ENCODE measurements around the gene CGN.
"Not testable (repeated sequence)": the region's sequence is repeated elsewhere in the genome, so short reads cannot be mapped to it uniquely, and the experiment has no call there.

CGN gene

GRCh38 chr1:151515265-151515664, 4.1 kb downstream of the CGN start:
- Mint-ChIP-seq H3K4me3 (no peak overlapping the region), H3K27me3 (no peaks in the 10 kb centered on the region), H3K27ac (ENCODE audit: low read depth) (no peak overlapping the region), H3K36me3 (ENCODE audit: insufficient read depth) (peaks cover 3% of the 10 kb centered on the region), H3K4me1 (peaks cover 14% of the 10 kb centered on the region), H3K9me3 (no peaks in the 10 kb centered on the region)
- DNase-seq (ENCODE audit: low spot score in 2 of 2) (no peak), ATAC-seq (replicated peaks; ENCODE audit: extremely low read depth, poor library complexity, severe bottlenecking) (no peak)

- no peak for DNase-seq (ENCODE audit: low spot score in 2 of 2)
- no peak overlapping the region for H3K27ac Mint-ChIP-seq (ENCODE audit: low read depth)
- peaks cover 8% of the 10 kb centered on the region for H3K4me1 Mint-ChIP-seq
Observed at GRCh38 chr1:151516031-151516511, 4.9 kb downstream of the CGN start.

GRCh38 chr1:151518431-151518830, 7.2 kb downstream of the CGN start:
- H3K27me3 Mint-ChIP-seq: no peaks in the 10 kb centered on the region
- H3K36me3 Mint-ChIP-seq (ENCODE audit: insufficient read depth): no peaks in the 10 kb centered on the region
- ATAC-seq (replicated peaks; ENCODE audit: extremely low read depth, poor library complexity, severe bottlenecking): no peak
- no peaks in the 10 kb centered on the region for H3K9me3 Mint-ChIP-seq
- no peak for DNase-seq (ENCODE audit: low spot score in 2 of 2)
- H3K27ac Mint-ChIP-seq (ENCODE audit: low read depth): no peak overlapping the region
- no peak overlapping the region for H3K4me3 Mint-ChIP-seq
- H3K4me1 Mint-ChIP-seq: peaks cover 6% of the 10 kb centered on the region

More at GRCh38 chr1:151516031-151516511, 4.9 kb downstream of the CGN start:
- no peaks in the 10 kb centered on the region for H3K36me3 Mint-ChIP-seq (ENCODE audit: insufficient read depth)
- no peak for ATAC-seq (replicated peaks; ENCODE audit: extremely low read depth, poor library complexity, severe bottlenecking)
- no peaks in the 10 kb centered on the region for H3K27me3 Mint-ChIP-seq
- no peaks in the 10 kb centered on the region for H3K9me3 Mint-ChIP-seq
- no peak overlapping the region for H3K4me3 Mint-ChIP-seq

GRCh38 chr1:151518936-151519335, 7.7 kb downstream of the CGN start:
- no peaks in the 10 kb centered on the region for H3K9me3 Mint-ChIP-seq
- peaks cover under 1% of the 10 kb centered on the region for H3K4me1 Mint-ChIP-seq
- H3K27me3 Mint-ChIP-seq: no peaks in the 10 kb centered on the region
- no peak for ATAC-seq (replicated peaks; ENCODE audit: extremely low read depth, poor library complexity, severe bottlenecking)
- DNase-seq (ENCODE audit: low spot score in 2 of 2): no peak
- H3K36me3 Mint-ChIP-seq (ENCODE audit: insufficient read depth): no peaks in the 10 kb centered on the region
- no peak overlapping the region for H3K27ac Mint-ChIP-seq (ENCODE audit: low read depth)
- no peak overlapping the region for H3K4me3 Mint-ChIP-seq

- no peaks in the 10 kb centered on the region for H3K9me3 Mint-ChIP-seq
- no peaks in the 10 kb centered on the region for H3K36me3 Mint-ChIP-seq (ENCODE audit: insufficient read depth)
- H3K4me3 Mint-ChIP-seq: no peak overlapping the region
- no peak overlapping the region for H3K27ac Mint-ChIP-seq (ENCODE audit: low read depth)
- no peak for ATAC-seq (replicated peaks; ENCODE audit: extremely low read depth, poor library complexity, severe bottlenecking)
- DNase-seq (ENCODE audit: low spot score in 2 of 2): no peak
- no peaks in the 10 kb centered on the region for H3K4me1 Mint-ChIP-seq
- no peaks in the 10 kb centered on the region for H3K27me3 Mint-ChIP-seq
Observed at GRCh38 chr1:151519667-151520066, 8.5 kb downstream of the CGN start.

GRCh38 chr1:151520359-151520758, 9.2 kb downstream of the CGN start:
- Mint-ChIP-seq H3K4me1 (no peaks in the 10 kb centered on the region), H3K36me3 (ENCODE audit: insufficient read depth) (no peaks in the 10 kb centered on the region)

GRCh38 chr1:151522427-151522826, 11.2 kb downstream of the CGN start:
- H3K4me3 Mint-ChIP-seq; H3K27me3 Mint-ChIP-seq; H3K27ac Mint-ChIP-seq (ENCODE audit: low read depth); DNase-seq (ENCODE audit: low spot score in 2 of 2); H3K36me3 Mint-ChIP-seq (ENCODE audit: insufficient read depth); H3K9me3 Mint-ChIP-seq; H3K4me1 Mint-ChIP-seq; ATAC-seq (replicated peaks; ENCODE audit: extremely low read depth, poor library complexity, severe bottlenecking): not testable (repeated sequence)

More at GRCh38 chr1:151520359-151520758, 9.2 kb downstream of the CGN start:
- ATAC-seq (replicated peaks; ENCODE audit: extremely low read depth, poor library complexity, severe bottlenecking) (no peak), DNase-seq (ENCODE audit: low spot score in 2 of 2) (no peak)
- H3K27me3 Mint-ChIP-seq: no peaks in the 10 kb centered on the region
- H3K27ac Mint-ChIP-seq (ENCODE audit: low read depth): no peak overlapping the region
- no peaks in the 10 kb centered on the region for H3K9me3 Mint-ChIP-seq
- no peak overlapping the region for H3K4me3 Mint-ChIP-seq

GRCh38 chr1:151523326-151523725, 12.1 kb downstream of the CGN start:
- H3K27me3 Mint-ChIP-seq: no peaks in the 10 kb centered on the region
- H3K9me3 Mint-ChIP-seq: no peaks in the 10 kb centered on the region
- H3K4me1 Mint-ChIP-seq: no peaks in the 10 kb centered on the region
- H3K27ac Mint-ChIP-seq (ENCODE audit: low read depth): no peak overlapping the region
- H3K4me3 Mint-ChIP-seq: no peak overlapping the region
- ATAC-seq (replicated peaks; ENCODE audit: extremely low read depth, poor library complexity, severe bottlenecking): no peak
- no peak for DNase-seq (ENCODE audit: low spot score in 2 of 2)
- no peaks in the 10 kb centered on the region for H3K36me3 Mint-ChIP-seq (ENCODE audit: insufficient read depth)

- Mint-ChIP-seq H3K9me3 (no peaks in the 10 kb centered on the region), H3K4me3 (no peak overlapping the region), H3K27me3 (no peaks in the 10 kb centered on the region), H3K4me1 (no peaks in the 10 kb centered on the region), H3K27ac (ENCODE audit: low read depth) (no peak overlapping the region), H3K36me3 (ENCODE audit: insufficient read depth) (no peaks in the 10 kb centered on the region)
- DNase-seq (ENCODE audit: low spot score in 2 of 2) (no peak), ATAC-seq (replicated peaks; ENCODE audit: extremely low read depth, poor library complexity, severe bottlenecking) (no peak)
Observed at GRCh38 chr1:151524736-151525135, 13.5 kb downstream of the CGN start.

GRCh38 chr1:151526735-151527525, 15.7 kb downstream of the CGN start:
- H3K27me3 Mint-ChIP-seq: no peaks in the 10 kb centered on the region
- no peak overlapping the region for H3K27ac Mint-ChIP-seq (ENCODE audit: low read depth)
- ATAC-seq (replicated peaks; ENCODE audit: extremely low read depth, poor library complexity, severe bottlenecking) (no peak), DNase-seq (ENCODE audit: low spot score in 2 of 2) (no peak)
- no peaks in the 10 kb centered on the region for H3K4me1 Mint-ChIP-seq
- H3K36me3 Mint-ChIP-seq (ENCODE audit: insufficient read depth): no peaks in the 10 kb centered on the region
- no peak overlapping the region for H3K4me3 Mint-ChIP-seq
- no peaks in the 10 kb centered on the region for H3K9me3 Mint-ChIP-seq

GRCh38 chr1:151529211-151529702, 18.1 kb downstream of the CGN start:
- no peak overlapping the region for H3K27ac Mint-ChIP-seq (ENCODE audit: low read depth)
- ATAC-seq (replicated peaks; ENCODE audit: extremely low read depth, poor library complexity, severe bottlenecking): no peak
- no peaks in the 10 kb centered on the region for H3K4me1 Mint-ChIP-seq
- H3K27me3 Mint-ChIP-seq: no peaks in the 10 kb centered on the region
- no peak for DNase-seq (ENCODE audit: low spot score in 2 of 2)
- H3K36me3 Mint-ChIP-seq (ENCODE audit: insufficient read depth): no peaks in the 10 kb centered on the region
- H3K9me3 Mint-ChIP-seq: no peaks in the 10 kb centered on the region
- no peak overlapping the region for H3K4me3 Mint-ChIP-seq

- Mint-ChIP-seq H3K9me3 (no peaks in the 10 kb centered on the region), H3K27ac (ENCODE audit: low read depth) (no peak overlapping the region), H3K27me3 (no peaks in the 10 kb centered on the region), H3K4me1 (no peaks in the 10 kb centered on the region), H3K4me3 (no peak overlapping the region), H3K36me3 (ENCODE audit: insufficient read depth) (no peaks in the 10 kb centered on the region)
- no peak for ATAC-seq (replicated peaks; ENCODE audit: extremely low read depth, poor library complexity, severe bottlenecking)
- DNase-seq (ENCODE audit: low spot score in 2 of 2): no peak
Observed at GRCh38 chr1:151529781-151530180, 18.6 kb downstream of the CGN start.

GRCh38 chr1:151530461-151530860, 19.3 kb downstream of the CGN start:
- Mint-ChIP-seq H3K36me3 (ENCODE audit: insufficient read depth) (no peaks in the 10 kb centered on the region), H3K4me3 (no peak overlapping the region), H3K4me1 (no peaks in the 10 kb centered on the region), H3K27me3 (no peaks in the 10 kb centered on the region), H3K27ac (ENCODE audit: low read depth) (no peak overlapping the region), H3K9me3 (no peaks in the 10 kb centered on the region)
- ATAC-seq (replicated peaks; ENCODE audit: extremely low read depth, poor library complexity, severe bottlenecking) (no peak), DNase-seq (ENCODE audit: low spot score in 2 of 2) (no peak)
